BJ (cell line): ENCODE measurements around the gene GABARAPL2. TPM values are rescaled to one million over a fixed set of nuclear protein-coding genes. Genes with fewer than 3 reads are reported as not detected.
A peak's percentile ranks its signal among the peaks of the same experiment; 100 is the strongest.
"Not testable (repeated sequence)": the region's sequence is repeated elsewhere in the genome, so short reads cannot be mapped to it uniquely, and the experiment has no call there.

Experiments used
- CTCF ChIA-PET: fragments of 350-600 bp; formaldehyde crosslinking; extraction: SDS; loops from one replicate; lab custom pipeline; 2021; ENCODE audit warnings: antibody characterized with exemption, inconsistent platforms; lab: Yijun Ruan, JAX
- POLR2A ChIA-PET: fragments of 300-600 bp; sonication (Branson Sonifier 250); formaldehyde crosslinking; extraction: SDS; loops from one replicate; lab custom pipeline; 2021; ENCODE audit warnings: antibody characterized with exemption; lab: Charles Lee
- DNase-seq: peaks from one replicate; pipeline ENCODE4 v3.0.0-alpha.2; 2011; ENCODE audit warnings: low read depth
- H3K27me3 ChIP-seq: 2 replicates; pipeline ENCODE4 v1.6.0; 2011; ENCODE audit warnings: low read length; ENCODE audit not compliant: control insufficient read depth, insufficient read depth
- H3K36me3 ChIP-seq: 2 replicates; pipeline ENCODE4 v1.5.1; 2011; ENCODE audit warnings: low read length; ENCODE audit not compliant: control insufficient read depth, insufficient read depth
- H3K4me3 ChIP-seq: 2 replicates; pipeline ENCODE4 v1.5.1; 2011; ENCODE audit warnings: low read depth, mild to moderate bottlenecking, control low read depth, low read length
- polyA plus RNA-seq: library from polyadenylated mRNA; depleted of rRNA; stranded (reverse); fragments of >200 nt; gene quantifications from 2 replicates; pipeline ENCODE4 v1.2.3, GENCODE V29; 2011
- TF ChIP-seq, protein P1 (sequence below): IDR thresholded peaks from 2 replicates; pipeline ENCODE4 v1.5.1; 2011; ENCODE audit warnings: low read depth, mild to moderate bottlenecking, control low read depth, inconsistent platforms, low read length, moderate library complexity; ENCODE audit not compliant: insufficient read depth

GABARAPL2 gene
- polyA plus RNA-seq, 1 experiment = 32.3 TPM

DNA sequence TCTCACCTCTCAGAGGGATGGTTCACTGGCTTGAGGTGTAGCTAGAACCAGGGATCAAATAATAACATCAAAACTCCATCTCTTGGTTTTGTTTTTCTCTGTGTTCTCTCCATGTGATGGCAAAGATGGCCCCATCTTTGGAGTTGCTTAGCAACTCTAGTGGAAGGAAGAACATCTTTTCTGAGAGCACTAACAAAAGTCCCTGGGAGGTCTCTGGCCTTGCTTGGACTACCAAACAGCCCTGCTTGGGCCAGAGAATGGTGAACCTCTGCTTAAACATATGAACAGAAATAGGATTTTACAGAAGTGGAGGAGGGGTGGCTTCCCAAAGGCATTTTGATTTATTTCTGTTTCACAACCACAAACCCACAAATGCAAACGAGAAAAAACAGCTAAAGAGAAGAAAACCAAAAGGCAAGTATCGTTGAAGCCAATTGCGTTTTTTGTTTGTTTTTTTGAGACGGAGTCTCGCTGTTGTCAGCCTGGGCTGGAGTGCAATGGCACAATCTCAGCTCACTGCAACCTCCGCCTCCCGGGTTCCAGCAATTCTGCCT lies 13.2 kb downstream of the GABARAPL2 start:
- POLR2A ChIA-PET = no interaction called here
- no peak for DNase-seq

DNA sequence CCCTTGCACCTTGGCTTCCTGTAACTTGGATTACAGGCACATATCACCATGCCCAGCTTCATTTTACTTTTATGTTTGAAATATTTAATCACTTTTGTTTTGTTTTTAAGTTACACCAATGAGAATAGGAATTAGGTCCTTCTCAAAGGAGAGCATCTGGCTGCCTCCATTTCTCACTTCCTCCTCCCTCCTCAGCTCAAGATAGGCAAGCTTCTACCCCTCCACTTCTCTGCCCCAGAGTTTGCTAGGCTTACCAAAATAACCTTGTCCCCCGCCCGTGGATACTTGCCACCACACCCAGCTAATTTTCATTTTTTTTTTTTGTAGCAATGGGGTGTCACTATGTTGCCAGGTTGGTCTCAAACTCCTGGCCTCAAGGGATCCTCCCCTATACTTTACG lies 17.9 kb downstream of the GABARAPL2 start:
- H3K27me3 ChIP-seq = no peaks in the 10 kb centered on the region
- H3K36me3 ChIP-seq = peaks cover 3% of the 10 kb centered on the region
- H3K4me3 ChIP-seq = no peak overlapping the region
- DNase-seq = no peak
- TF ChIP-seq, protein P1, sequence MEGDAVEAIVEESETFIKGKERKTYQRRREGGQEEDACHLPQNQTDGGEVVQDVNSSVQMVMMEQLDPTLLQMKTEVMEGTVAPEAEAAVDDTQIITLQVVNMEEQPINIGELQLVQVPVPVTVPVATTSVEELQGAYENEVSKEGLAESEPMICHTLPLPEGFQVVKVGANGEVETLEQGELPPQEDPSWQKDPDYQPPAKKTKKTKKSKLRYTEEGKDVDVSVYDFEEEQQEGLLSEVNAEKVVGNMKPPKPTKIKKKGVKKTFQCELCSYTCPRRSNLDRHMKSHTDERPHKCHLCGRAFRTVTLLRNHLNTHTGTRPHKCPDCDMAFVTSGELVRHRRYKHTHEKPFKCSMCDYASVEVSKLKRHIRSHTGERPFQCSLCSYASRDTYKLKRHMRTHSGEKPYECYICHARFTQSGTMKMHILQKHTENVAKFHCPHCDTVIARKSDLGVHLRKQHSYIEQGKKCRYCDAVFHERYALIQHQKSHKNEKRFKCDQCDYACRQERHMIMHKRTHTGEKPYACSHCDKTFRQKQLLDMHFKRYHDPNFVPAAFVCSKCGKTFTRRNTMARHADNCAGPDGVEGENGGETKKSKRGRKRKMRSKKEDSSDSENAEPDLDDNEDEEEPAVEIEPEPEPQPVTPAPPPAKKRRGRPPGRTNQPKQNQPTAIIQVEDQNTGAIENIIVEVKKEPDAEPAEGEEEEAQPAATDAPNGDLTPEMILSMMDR = no peak
- CTCF ChIA-PET = interaction anchor here (1.1 kb wide), 1 partner anchor 9 kb away, joined by 3 read pairs; no protein-coding TSS in a partner anchor
- POLR2A ChIA-PET = no interaction called here

More for the DNA sequence above, 13.2 kb downstream of the GABARAPL2 start:
- Histone ChIP-seq H3K27me3 (no peaks in the 10 kb centered on the region), H3K36me3 (peaks cover 13% of the 10 kb centered on the region), H3K4me3 (no peak overlapping the region)
- CTCF ChIA-PET = interaction anchor here (1.4 kb wide), 1 partner anchor 14 kb away, joined by 4 read pairs; no protein-coding TSS in a partner anchor
- TF ChIP-seq, protein P1 = no peak

DNA sequence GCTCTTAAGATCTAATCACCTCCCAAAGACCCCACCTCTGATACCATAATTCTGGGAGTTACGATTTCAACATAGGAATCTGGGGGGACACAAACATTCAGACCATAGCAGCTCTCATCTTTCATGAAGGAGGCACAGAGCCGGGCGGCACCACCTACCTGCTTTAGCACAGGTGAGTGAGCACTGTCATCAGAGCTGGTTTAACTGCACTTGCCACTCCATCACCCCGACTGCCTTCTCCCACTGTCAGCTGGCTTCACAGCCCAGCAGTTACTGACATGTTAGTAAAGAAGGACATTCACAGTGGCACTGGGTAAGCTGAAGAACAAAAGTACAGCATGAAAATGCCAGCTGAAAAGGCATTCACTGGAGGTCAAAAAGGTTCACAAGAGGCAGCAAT lies 22.5 kb downstream of the GABARAPL2 start:
- ChIA-PET POLR2A (no interaction called here), CTCF (interaction anchor here (1.2 kb wide), 1 partner anchor 15 kb away, joined by 3 read pairs; no protein-coding TSS in a partner anchor)
- no peak overlapping the region for H3K4me3 ChIP-seq
- H3K36me3 ChIP-seq = peaks cover 1% of the 10 kb centered on the region
- no peak for DNase-seq
- TF ChIP-seq, protein P1 = no peak
- H3K27me3 ChIP-seq = no peaks in the 10 kb centered on the region

DNA sequence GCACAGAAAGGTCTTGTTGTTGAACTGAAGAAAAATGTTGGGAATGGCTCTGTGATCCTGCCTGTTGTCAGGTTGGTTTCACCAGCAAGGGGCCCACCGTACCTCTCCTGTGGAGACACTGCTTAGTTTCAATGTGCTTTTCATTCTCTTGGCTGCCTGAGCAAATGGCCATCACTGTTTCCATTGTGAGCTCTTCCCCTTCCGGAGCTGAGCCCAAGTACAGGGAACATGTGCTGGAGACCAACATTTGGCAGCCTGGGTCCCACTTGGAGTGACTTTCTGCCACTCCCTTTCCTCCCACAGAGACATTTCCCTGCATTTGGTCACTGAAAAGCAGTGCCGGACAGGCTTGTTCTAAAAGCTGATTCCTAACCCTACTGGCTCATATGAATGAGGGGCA lies 23.1 kb downstream of the GABARAPL2 start:
- POLR2A ChIA-PET = no interaction called here
- Histone ChIP-seq H3K36me3 (peaks cover 1% of the 10 kb centered on the region), H3K4me3 (no peak overlapping the region), H3K27me3 (no peaks in the 10 kb centered on the region)
- no peak for DNase-seq
- CTCF ChIA-PET = no interaction called here
- TF ChIP-seq, protein P1 = no peak

DNA sequence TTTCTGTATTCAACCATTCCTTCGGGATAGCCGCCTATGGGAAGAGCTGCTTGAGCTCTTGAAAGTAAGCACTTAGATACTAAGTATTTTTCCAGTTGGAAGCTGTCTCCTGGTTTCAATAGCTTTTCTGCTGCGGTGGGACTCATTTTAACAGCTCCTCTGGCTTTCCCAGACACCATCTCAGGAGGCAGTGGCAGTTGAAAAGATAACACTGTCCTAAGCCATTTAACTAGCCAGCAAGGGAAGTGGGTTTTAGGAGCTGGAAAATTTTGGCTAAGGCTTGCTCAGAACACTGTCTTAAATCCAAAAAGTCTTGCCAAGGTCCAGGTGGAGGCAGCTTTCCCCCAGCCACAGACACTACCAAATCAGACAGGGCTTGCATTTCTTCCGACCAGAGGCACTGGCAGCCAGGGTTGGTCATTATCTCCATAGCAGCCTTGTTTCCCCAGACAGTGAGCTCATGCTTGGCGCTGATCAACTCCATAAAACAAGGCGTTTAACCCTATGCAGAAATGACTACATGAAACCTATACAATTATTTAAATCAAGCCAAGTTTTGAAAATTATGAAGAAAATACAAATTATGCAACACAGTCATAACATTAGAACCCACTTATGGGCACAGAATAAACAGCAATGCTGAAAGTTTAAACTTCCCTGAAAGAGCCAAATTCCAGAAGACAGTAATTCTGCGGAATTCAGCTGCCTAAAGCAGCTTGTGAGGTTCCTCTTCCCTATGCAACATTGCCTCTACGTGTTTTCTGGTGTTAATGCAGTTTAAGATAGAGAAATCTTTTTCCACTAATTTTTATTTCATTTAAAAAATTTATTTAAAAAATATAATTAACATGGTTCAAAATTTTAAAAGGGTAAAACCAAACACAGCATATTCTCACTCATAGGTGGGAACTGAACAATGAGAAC lies 25.0 kb downstream of the GABARAPL2 start:
- peak; percentile 54 for DNase-seq
- no peak overlapping the region for H3K4me3 ChIP-seq
- TF ChIP-seq, protein P1 = peak; percentile 28; the same call in 1 of the 2 replicates
- no peaks in the 10 kb centered on the region for H3K27me3 ChIP-seq
- peaks cover 1% of the 10 kb centered on the region for H3K36me3 ChIP-seq
- ChIA-PET POLR2A (no interaction called here), CTCF (interaction anchor here (0.9 to 3.5 kb wide), 8 partner anchors 10 to 392 kb away, joined by 3 to 17 read pairs (median 3); partner anchors contain the start of gene GABARAPL2)

DNA sequence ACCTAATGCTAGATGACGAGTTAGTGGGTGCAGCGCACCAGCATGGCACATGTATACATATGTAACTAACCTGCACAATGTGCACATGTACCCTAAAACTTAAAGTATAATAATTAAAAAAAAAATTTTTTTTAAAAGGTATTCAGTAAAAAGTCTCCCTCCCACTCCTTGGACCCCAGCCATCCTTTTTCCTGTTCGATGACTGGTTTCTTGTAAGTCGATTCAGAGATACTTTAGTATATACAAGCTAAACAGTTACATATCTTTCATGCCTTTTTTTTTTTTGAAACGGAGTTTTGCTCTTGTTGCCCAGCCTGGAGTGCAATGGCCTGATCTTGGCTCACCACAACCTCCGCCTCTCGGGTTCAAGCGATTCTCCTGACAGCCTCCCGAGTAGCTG lies 25.7 kb downstream of the GABARAPL2 start:
- CTCF ChIA-PET = interaction anchor here (0.9 to 3.5 kb wide), 4 partner anchors 11 to 127 kb away, joined by 3 to 17 read pairs (median 4); partner anchors contain the start of gene GABARAPL2
- H3K27me3 ChIP-seq, H3K36me3 ChIP-seq, POLR2A ChIA-PET, H3K4me3 ChIP-seq, DNase-seq: not testable (repeated sequence)
